Measurements from ENCODE around the gene DOP1A.
A peak's percentile ranks its signal among the peaks of the same experiment; 100 is the strongest.

The DOP1A gene, protein sequence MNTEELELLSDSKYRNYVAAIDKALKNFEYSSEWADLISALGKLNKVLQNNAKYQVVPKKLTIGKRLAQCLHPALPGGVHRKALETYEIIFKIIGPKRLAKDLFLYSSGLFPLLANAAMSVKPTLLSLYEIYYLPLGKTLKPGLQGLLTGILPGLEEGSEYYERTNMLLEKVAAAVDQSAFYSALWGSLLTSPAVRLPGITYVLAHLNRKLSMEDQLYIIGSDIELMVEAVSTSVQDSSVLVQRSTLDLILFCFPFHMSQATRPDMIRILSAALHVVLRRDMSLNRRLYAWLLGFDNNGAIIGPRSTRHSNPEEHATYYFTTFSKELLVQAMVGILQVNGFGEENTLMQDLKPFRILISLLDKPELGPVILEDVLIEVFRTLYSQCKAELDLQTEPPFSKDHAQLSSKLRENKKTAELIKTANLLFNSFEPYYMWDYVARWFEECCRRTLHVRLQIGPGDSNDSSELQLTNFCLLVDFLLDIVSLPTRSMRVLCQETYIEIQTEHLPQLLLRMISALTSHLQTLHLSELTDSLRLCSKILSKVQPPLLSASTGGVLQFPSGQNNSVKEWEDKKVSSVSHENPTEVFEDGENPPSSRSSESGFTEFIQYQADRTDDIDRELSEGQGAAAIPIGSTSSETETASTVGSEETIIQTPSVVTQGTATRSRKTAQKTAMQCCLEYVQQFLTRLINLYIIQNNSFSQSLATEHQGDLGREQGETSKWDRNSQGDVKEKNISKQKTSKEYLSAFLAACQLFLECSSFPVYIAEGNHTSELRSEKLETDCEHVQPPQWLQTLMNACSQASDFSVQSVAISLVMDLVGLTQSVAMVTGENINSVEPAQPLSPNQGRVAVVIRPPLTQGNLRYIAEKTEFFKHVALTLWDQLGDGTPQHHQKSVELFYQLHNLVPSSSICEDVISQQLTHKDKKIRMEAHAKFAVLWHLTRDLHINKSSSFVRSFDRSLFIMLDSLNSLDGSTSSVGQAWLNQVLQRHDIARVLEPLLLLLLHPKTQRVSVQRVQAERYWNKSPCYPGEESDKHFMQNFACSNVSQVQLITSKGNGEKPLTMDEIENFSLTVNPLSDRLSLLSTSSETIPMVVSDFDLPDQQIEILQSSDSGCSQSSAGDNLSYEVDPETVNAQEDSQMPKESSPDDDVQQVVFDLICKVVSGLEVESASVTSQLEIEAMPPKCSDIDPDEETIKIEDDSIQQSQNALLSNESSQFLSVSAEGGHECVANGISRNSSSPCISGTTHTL (N-terminal part only)

DNA sequence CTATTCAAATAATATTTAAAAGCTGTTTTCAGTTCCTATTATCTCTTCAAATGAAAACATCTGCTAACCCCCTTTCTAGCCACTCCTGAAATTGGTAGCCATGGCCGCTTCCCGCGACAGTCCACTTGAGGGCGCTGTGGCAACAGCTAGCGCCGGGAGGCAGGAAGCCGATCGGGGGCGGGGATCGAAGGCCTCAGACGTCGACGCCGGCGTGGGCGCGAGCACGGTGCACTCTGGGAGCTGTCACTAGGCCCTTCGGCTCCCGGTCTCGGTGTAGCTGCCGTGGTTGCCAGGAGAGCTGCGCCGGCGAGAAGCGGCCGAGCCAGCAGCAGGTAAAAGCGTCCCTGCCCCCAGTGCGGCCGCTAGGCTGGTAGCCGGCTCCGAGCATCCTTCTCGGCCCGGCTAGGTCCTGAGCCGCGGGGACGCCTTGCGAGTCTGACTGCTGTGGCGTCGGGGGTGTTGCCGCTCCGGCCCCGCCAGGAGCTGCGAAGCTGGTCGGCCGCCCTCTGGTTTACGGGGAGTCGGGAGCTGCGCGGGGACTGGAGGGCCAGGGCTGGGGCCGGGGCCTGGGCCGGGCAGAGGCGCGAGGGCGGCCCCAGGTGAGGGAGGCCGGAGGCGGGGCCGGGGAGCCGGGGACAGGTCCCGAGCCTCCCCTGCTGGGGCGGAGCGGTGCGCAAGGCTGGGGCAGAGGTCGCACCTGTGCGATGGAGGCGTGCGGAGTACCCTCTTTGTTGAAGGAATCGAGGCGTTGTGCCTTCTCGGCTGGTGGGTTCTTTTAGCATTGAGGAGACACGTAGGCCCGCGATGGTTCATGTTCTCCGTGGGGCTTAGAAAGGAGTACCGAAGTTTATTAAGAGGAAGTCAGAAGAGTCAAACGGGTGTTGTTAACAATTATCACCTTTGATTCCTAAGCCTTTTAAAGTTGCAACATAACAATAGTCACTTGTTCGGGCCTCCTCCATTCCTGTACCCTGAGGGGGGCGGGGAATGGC, at the start of gene DOP1A:
TSS of gene DOP1A (plus strand) at position 224 of the 992 bp plus-strand sequence. CDS start 29,307 bp downstream, outside the sequence.
- peak; percentile 92 for DNase-seq

DNA sequence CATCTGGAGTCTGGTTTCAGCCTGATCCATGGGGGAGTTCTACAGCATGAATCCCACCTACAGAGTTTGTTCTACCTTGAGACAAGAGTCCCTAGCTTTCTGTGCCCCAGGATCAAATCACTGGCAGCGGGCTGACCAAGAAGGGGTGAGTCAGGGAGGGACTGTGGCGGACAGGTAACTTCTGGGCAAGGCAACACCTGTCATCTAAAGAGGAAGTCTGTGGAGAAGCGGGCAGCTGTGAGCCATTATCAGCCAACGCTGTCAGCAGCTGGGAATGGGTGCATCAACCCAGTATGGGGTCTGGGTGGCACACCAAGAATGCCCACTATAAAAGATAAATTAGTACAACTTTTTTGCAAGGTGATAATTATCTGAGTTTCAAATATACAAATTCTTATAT, 47.7 kb upstream of the DOP1A start:
- no peak for DNase-seq

DNA sequence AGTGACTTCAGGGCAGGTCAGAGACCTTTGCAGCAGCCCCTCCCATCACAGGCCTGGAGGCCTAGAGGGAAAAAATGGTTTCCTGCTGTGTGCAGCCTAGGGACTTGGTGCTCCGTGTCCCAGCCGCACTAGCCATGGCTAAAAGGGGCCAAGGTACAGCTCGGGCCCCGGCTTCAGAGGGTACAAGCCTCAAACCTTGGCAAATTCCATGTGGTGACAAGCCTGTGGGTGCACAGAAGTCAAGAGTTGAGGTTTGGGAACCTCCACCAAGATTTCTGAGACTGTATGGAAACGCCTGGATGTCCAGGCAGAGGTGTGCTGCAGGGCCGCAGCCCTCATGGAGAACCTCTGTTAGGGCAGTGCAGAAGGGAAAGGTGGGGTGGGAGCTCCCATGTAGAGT, 35.8 kb upstream of the DOP1A start:
- no peak for DNase-seq

DNA sequence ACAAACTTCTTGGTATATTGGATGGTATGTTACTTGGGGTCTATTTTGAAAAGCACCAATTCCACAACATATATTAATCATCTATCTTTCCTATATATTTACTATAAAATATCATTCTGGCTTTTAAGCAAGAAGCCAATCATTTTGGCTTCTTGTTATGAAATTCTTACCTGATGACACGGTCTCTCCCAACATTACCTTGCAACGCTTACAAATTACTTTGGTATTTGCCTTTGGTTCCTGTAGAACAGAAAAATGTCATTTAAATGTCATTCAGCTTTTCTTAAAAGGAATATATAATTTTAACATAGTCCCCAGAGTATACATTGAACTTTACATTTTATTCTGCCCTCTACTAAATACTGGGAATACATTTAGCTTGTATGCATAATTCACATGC, 29.2 kb upstream of the DOP1A start:
- no peak for DNase-seq

DNA sequence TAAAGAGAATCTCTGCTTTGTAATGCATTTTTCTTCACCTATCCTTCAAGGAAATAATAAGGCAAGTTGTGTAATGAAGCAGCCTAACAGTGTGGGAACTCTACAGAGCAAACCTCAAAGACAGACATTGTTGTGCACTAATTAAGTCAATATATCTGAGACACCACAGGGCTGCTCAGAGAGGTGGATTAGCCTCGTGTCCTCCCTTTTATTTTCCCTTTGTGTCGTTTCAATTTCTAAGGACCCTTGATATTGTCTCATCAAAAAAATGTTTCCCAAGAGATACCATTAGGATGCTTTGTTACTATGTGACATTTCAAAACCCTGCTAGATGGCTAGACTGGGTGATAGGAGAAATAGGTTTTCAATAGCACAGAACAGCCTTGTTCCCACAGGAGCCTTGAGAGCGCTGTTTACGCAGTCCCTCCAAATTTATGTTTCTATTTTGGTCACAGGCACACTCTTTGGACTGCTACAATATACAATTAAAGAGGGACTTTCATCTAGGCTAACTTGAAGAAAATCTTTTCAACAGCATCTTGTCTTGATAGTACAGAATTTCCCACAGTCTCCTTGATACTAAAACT, 24.9 kb upstream of the DOP1A start:
- no peak for DNase-seq

DNA sequence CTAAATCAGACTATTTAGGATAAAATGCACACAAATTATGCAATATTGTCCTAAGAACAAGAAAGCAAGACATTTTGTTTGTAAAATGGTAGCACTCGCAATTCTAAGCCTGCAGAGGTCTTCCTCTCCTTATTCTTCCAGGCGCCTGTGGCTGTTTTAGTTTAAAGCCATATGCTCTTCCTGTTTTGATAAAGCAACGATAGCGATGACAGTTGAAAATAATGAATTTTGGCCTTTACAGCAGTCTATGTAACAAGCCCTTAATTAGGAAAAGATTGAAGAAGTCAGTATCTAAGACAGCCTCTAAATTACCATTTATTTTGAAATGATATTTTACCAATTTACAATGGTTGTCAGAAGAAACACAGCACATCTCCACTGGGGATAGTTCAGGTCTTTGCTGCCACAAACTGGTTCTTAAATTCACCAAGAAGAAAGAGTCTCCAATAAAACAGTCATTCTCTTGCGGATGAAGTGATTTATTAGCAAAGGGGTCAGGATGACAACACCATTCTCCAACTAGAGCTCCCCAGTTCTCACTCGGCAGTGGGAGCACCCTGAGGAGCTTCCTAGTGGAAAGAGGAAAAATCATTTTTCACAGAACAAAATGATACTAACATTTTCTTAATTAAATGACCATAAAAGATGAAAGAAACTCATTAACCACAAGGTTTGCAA, 23.2 kb upstream of the DOP1A start:
- DNase-seq = no peak

DNA sequence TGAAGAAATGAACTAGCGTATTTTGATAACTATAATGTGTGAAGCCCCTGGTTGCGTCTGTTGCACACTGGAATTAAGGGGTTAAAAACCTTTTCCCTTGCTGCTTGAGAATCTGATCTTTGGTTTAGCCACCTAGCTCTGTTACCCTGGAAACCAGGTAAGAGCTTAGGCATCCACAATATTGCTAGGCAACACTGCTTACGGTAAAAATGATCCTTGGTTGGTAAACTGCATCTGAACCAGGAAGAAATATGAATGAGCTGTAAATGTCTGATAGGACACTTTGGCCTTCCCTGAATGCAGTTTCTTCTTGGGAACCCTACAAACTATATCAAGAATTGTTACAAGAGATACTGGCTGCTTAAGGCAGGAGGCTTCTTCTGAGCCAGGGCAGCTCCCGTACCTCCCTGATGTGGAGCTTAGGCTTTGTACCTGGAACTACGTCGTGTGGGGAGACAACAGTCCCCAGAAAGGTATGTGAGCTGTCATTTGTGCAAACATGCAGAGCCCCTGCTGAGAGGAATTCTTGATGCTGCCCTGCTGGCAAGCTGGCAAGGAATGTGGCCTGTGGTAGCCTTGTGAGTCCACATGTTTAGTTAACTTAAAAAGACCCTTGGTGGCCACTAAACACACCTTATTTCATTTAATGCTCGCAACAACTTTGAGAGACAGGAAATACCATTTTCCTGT, 20.3 kb upstream of the DOP1A start:
- DNase-seq = no peak

DNA sequence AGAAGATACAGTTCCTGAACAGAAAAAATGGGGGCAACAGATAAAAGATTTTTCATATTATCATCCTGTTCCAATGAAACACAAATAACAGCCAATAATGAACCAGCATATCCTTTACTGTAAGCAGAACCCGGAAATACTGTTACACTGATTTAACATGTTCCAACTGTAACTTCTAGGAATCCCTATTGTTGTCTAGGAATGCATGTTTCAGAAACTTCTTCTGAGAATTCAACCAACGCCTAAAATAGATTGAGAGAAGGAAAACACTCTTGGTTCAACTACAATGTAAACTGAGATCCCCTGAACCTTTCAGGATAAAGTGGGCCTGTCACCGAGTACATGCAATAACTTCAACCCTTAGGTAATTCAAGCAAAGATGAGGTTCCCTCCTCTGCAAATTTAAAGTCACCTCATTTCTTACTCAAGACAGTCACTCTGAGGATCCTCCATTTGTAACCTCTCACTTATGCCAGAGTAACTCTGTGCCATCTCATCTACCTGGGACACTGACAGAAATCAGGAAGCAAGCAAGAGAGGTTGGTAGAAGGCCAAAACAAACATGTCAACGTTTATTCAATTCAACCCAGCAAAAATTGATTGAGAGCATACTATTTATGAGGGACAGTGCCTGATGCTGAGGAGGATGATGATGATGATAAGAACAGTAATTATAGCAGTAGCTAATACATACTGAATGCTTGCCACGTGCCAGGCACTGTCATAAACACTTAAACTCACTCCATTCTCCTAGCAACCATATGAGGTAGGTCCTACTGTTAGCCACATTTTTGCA, 15.9 kb upstream of the DOP1A start:
- DNase-seq = no peak

DNA sequence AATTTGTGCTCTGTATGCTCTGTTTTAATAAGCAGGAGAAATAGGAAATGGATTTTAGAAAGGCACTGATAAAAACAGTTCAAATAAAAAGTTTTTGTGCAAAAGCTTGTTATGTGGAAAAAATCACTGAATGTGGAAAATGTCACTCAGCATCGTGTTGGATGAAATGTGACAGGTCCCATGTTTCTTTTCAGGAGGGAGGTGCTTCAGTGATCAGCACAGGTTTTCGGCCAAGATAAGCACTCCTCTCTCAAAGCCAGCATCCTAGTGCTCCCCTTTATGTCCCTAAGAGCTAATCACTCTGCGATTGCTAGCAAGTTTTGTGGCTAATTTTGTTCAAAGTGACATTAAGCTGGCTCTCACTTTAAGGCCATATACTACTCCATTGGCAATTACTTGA, 13.8 kb upstream of the DOP1A start:
- DNase-seq = no peak

DNA sequence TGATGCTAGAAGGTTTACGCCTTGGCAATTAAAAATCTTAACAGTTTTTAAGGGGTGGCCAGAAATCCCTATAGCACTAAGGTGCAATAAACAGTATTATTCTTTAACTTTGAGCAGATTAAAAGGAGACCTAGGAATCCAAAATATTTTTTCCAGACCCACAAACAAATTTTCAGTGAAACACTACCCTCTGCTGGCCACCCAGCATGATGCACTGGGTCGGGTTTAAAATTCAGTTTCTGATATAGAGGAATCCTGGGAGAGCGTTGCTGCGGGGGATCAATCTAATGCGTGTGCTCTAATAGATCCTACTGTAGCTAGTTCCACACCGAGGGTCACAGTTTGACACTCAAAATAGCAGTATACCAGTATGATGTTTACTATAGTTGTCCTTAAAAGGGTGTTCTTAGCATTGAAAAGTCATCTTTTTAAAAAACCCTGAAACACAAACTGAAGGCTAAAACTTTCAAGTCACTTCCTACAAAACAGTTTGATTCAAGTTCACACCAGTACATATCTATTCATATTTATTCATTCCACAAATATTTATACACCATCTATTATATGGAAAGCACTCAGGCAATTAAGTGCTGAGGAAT, 12.0 kb upstream of the DOP1A start:
- no peak for DNase-seq

DNA sequence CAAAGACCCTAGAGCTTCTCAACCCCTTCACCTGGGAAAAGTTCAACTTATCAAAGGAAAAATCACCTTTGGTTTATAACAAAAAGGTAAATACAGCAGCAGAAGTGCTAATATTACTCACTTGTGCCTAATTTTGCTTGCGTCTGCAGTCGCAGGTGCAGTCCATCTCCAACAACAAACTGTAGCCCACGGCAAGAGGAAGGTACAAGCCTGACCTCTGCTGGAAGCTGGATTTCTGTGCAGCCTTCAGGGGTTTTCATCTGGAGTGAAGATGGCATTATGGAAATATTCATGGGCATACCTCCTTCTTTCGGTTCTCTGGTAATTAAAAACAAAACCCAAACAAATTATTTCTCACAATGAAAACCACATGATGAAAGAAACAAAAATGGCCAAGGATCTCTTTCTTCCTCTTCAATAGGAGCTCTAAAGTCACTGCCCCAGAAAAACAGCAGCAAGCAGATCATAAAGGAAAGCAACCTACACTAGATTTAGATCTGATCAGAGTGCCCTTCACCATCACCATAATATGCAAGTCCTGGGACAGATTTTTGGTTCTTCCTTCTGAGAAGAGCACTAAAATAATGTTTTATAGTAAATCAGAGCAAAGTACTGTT, 9.7 kb upstream of the DOP1A start:
- DNase-seq = no peak

DNA sequence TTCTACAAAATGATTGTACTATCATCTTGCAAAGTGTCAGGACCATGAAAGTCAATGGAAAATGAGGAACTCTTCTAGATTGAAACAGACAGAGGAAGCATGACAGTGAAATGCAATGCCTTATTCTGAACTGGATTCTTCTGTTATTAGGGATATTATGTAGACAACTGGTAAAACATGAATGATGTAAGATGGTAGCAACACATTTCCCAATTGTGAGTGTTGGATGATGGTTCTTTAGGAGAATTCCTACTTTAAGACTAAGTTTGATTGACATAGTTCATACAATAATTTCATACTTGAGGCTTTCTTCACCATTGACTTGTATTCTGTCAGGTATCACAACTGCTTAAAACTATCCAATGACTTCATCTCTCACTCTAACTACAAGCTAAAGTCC, 6.3 kb upstream of the DOP1A start:
- no peak for DNase-seq

DNA sequence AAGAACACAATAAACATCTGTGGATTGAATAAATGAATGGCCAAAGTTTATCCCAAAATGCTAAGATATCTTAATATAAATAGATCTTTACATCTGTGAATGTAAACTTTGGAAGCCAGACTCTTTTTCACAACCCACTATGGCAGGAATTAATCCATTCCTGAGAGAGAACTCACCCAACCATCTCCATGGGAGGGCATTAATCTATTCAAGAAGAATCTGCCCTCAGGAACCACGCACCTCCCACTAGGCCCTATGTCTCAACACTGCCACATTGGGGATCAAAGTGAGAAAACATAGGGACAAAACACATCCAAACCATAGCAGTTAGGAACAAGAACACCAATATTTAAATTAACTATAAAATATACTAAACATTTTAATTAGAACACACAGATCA, 5.2 kb upstream of the DOP1A start:
- DNase-seq = no peak

DNA sequence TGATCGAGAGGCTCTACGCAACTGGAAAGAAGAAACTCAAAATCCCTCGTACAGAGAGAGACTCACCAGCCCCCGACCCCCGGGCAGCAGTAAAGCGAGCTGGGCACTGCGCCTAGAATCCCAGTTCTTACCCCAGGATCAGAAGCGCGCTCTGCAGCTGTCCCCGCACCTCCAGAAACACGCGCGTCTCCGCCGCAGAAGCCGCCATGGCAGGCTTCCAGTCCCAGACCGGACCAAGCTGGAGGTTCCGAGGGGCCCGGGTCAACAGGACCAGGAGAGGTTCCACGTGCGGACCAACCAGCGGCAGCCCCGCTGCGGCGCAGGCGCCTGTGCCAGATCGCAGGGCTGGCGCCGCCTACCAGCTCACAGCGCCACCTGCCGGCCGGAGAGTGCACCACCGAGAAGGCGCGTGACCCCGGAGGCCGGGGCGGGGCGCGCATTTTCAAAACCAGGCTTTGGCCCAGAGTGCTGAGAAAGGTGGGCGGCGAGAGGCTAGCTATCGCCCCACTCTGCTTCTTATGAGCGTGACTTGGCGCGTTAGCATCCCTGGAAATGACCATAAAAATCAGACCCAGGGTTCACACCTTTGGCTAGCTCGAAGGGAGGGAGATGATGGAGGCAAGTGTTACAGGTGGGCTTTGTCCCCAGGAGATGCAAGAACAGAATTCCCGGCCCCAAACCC, 1.8 kb upstream of the DOP1A start, which contains the start of gene UBE3D:
TSS of gene UBE3D (minus strand) at position 331 of the 682 bp plus-strand sequence. CDS start at position 208, 123 bp downstream.
- peak; percentile 72 for DNase-seq

DNA sequence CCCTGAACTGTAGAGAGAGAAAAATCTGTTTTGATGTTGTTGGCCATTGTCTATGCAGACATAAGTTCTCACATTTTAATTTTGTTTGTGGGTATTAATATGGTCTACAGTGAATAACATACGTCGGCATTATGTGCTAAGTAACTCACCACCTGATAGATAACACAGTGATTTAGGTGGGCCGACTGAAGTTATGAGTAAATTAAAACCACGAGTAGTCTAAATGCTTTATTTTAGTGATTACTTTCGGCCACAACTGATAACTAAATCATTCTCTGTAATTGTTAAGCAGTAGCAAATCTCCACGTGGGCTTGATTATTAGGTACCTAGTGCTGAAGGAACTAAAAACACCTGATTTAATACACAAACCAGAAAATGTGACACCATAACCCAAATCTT, 1.1 kb downstream of the DOP1A start:
- DNase-seq = no peak

DNA sequence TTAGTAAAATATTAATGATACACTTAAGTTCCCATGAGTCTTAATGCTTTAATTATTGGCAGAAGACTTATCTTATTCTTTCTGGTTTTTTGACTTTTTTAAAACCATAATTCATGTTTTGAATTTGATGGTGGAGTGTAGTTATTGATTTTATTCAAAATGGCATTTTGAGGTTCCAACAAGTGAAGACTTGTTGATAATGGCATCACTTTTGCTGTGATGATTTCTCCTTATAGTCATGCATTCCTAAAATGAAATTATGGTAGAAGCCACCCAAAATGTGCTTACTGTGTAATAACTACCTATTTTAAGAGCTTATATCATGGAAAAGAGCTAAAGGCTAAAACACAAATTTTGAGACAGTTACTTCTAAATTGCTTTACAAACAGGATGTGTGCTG, 2.2 kb downstream of the DOP1A start:
- DNase-seq = no peak

DNA sequence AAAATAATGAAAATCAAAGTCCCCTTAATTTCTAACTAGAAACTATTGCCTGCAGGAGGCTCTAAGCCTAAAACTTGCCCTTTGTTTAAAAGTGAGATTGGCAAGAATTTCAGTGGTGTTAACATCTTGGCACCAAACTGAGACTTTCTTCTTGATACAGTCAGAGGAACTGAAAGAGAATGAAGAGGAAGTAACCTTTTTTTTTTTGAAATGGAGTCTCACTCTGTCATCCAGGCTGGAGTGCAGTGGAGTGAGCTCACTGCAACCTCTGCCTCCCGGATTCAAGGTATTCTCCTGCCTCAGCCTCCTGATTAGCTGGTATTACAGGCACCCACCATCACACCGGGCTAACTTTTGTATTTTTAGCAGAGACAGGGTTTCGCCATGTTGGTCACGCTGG, 3.6 kb downstream of the DOP1A start:
- no peak for DNase-seq

DNA sequence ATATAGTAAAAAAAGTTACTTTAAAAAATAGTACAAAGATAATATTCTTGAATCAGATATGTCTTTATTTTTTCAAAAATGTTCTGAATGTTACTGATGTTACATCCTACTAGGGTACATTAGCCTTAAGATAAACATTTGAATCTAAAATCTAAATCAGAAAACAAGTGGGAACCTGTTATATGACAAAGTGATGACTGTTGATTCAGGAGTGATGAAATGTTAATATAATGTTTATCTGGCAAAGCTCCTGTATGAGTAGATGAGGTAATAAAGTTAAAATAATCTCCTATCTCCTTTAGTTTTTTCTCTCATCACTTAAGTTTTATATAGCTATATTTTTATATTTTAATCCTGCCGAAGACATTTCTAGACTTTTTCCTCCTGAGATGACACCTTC, 4.2 kb downstream of the DOP1A start:
- no peak for DNase-seq
